IMR-90 (cell line): ENCODE results near the gene SLC25A28. TPM values are rescaled to one million over a fixed set of nuclear protein-coding genes. Genes with fewer than 3 reads are reported as not detected.

Source experiments
- ATAC-seq: fragments of 200-7000 bp; cut with Tn5 transposase; 2 replicates; pipeline ENCODE4 v1.9.1; 2020; ENCODE audit warnings: low read depth, mild to moderate bottlenecking, moderate library complexity
- BruUV-seq: library from RNA; stranded (reverse); fragments of 400-500 nt; replicated peaks from 2 replicates; lab custom pipeline; 2021; lab: Mats Ljungman, UMichigan
- CTCF ChIA-PET: fragments of 300-600 bp; formaldehyde crosslinking; extraction: SDS; loops from one replicate; lab custom pipeline; 2021; ENCODE audit warnings: antibody characterized with exemption; lab: Yijun Ruan, JAX
- POLR2A ChIA-PET: fragments of 300-600 bp; sonication (Branson Sonifier 250); formaldehyde crosslinking; loops from one replicate; lab custom pipeline; 2022; ENCODE audit warnings: antibody characterized with exemption; ENCODE audit not compliant: unreplicated experiment; lab: Charles Lee
- DNase-seq: peaks from one replicate; pipeline ENCODE4 v3.0.0; 2013
- H2AFZ ChIP-seq: replicated peaks from 2 replicates; pipeline ENCODE3; 2013; ENCODE audit warnings: low read length, mild to moderate bottlenecking; ENCODE audit not compliant: poor library complexity
- H2AK5ac ChIP-seq: 2 replicates; pipeline ENCODE4 v1.6.1; 2013; ENCODE audit warnings: low read depth, low read length, inconsistent platforms
- H2AK9ac ChIP-seq: replicated peaks from 2 replicates; pipeline ENCODE3; 2013; ENCODE audit warnings: mild to moderate bottlenecking, low read depth, low read length, moderate library complexity; ENCODE audit not compliant: poor library complexity
- H2BK120ac ChIP-seq: 2 replicates; pipeline ENCODE4 v1.6.1; 2013; ENCODE audit warnings: low read depth, low read length, inconsistent platforms
- H2BK15ac ChIP-seq: 3 replicates; pipeline ENCODE4 v1.6.1; 2013; ENCODE audit warnings: low read depth, low read length, inconsistent platforms
- H2BK20ac ChIP-seq: 2 replicates; pipeline ENCODE4 v1.6.1; 2013; ENCODE audit warnings: low read depth, mild to moderate bottlenecking, inconsistent platforms, low read length, moderate library complexity
- H2BK5ac ChIP-seq: 2 replicates; pipeline ENCODE4 v1.6.1; 2013; ENCODE audit warnings: mild to moderate bottlenecking, low read depth, low read length, inconsistent platforms; ENCODE audit not compliant: poor library complexity, severe bottlenecking
- H3K14ac ChIP-seq: replicated peaks from 2 replicates; pipeline ENCODE4 v1.6.1; 2013; ENCODE audit warnings: low read depth, low read length, inconsistent platforms
- H3K18ac ChIP-seq: 2 replicates; pipeline ENCODE4 v1.6.1; 2013; ENCODE audit warnings: low read depth, low read length, control low read depth
- H3K23ac ChIP-seq: 2 replicates; pipeline ENCODE4 v1.6.1; 2013; ENCODE audit warnings: low read depth, low read length, inconsistent platforms
- H3K27ac ChIP-seq: 2 replicates; pipeline ENCODE4 v1.5.1; 2013; ENCODE audit warnings: mild to moderate bottlenecking, control low read depth, low read length; ENCODE audit not compliant: insufficient read depth
- H3K27me3 ChIP-seq: 2 replicates; pipeline ENCODE4 v1.6.1; 2013; ENCODE audit warnings: low read length; ENCODE audit not compliant: control insufficient read depth, insufficient read depth
- H3K36me3 ChIP-seq: 2 replicates; pipeline ENCODE4 v1.6.1; 2013; ENCODE audit warnings: low read length, mixed read lengths; ENCODE audit not compliant: control insufficient read depth, insufficient read depth
- H3K4ac ChIP-seq: 2 replicates; pipeline ENCODE4 v1.6.1; 2013; ENCODE audit warnings: low read depth, low read length, inconsistent platforms
- H3K4me1 ChIP-seq: 2 replicates; pipeline ENCODE4 v1.6.1; 2013; ENCODE audit warnings: low read length, mixed read lengths; ENCODE audit not compliant: control insufficient read depth, insufficient read depth
- H3K4me2 ChIP-seq: 2 replicates; pipeline ENCODE4 v1.6.1; 2013; ENCODE audit warnings: low read depth, mild to moderate bottlenecking, control low read depth, low read length, moderate library complexity
- H3K4me3 ChIP-seq: 2 replicates; pipeline ENCODE4 v1.5.1; 2013; ENCODE audit warnings: low read depth, mild to moderate bottlenecking, control low read depth, low read length, moderate library complexity; ENCODE audit not compliant: insufficient read depth
- H3K56ac ChIP-seq: 2 replicates; pipeline ENCODE4 v1.6.1; 2013; ENCODE audit warnings: low read length, inconsistent platforms; ENCODE audit not compliant: insufficient read depth; ENCODE audit errors: extremely low read depth
- H3K79me1 ChIP-seq, 2 experiments: 2 replicates each; pipeline ENCODE4 v1.6.1; 2013; ENCODE audit warnings: low read length in 2 of 2, inconsistent platforms in 1 of 2, low read depth in 1 of 2
- H3K9ac ChIP-seq: 2 replicates; pipeline ENCODE4 v1.6.1; 2013; ENCODE audit warnings: low read depth, low read length, control low read depth
- H3K9me1 ChIP-seq: 2 replicates; pipeline ENCODE4 v1.6.1; 2013; ENCODE audit warnings: low read length, inconsistent platforms; ENCODE audit not compliant: insufficient read depth
- H3K9me3 ChIP-seq: 2 replicates; pipeline ENCODE4 v1.6.1; 2013; ENCODE audit warnings: low read length; ENCODE audit not compliant: control insufficient read depth, insufficient read depth
- H4K20me1 ChIP-seq: 2 replicates; pipeline ENCODE4 v1.6.1; 2013; ENCODE audit warnings: low read length, inconsistent platforms; ENCODE audit not compliant: insufficient read depth
- H4K5ac ChIP-seq: 2 replicates; pipeline ENCODE4 v1.6.1; 2013; ENCODE audit warnings: mild to moderate bottlenecking, low read depth, low read length, control low read depth
- H4K8ac ChIP-seq, 2 experiments: 2 replicates each; pipeline ENCODE4 v1.6.1; 2013; ENCODE audit warnings: low read depth in 2 of 2, low read length in 2 of 2, control low read depth in 1 of 2, inconsistent platforms in 1 of 2
- H4K91ac ChIP-seq: 2 replicates; pipeline ENCODE4 v1.6.1; 2013; ENCODE audit warnings: low read depth, low read length, inconsistent platforms; ENCODE audit not compliant: insufficient read depth
- CHD1 ChIP-seq: IDR thresholded peaks from 2 replicates; pipeline ENCODE4 v1.6.1; 2012; ENCODE audit warnings: low read depth, low read length, improper control_type of control experiment
- CTCF ChIP-seq: conservative IDR thresholded peaks from 2 replicates; pipeline ENCODE4 v1.5.1; 2012; ENCODE audit warnings: mild to moderate bottlenecking, low read depth, low read length, improper control_type of control experiment
- ELK1 ChIP-seq: fragments of 150-350 bp; IDR thresholded peaks from 2 replicates; pipeline ENCODE4 v1.6.1; 2016; ENCODE audit warnings: low read depth, mild to moderate bottlenecking, low read length, moderate library complexity, borderline replicate concordance
- MAZ ChIP-seq: IDR thresholded peaks from 2 replicates; pipeline ENCODE4 v1.6.1; 2012; ENCODE audit warnings: low read depth, mild to moderate bottlenecking, low read length, improper control_type of control experiment, moderate library complexity, borderline replicate concordance
- POLR2A ChIP-seq: IDR thresholded peaks from 2 replicates; pipeline ENCODE4 v1.6.1; 2012; ENCODE audit warnings: mild to moderate bottlenecking, low read depth, low read length
- RFX5 ChIP-seq: IDR thresholded peaks from 2 replicates; pipeline ENCODE4 v1.8.0; 2012; ENCODE audit warnings: low read depth, mild to moderate bottlenecking, low read length, moderate library complexity
- SMC3 ChIP-seq: fragments of 150-350 bp; IDR thresholded peaks from 2 replicates; pipeline ENCODE4 v1.6.1; 2016; ENCODE audit warnings: low read depth, mild to moderate bottlenecking, antibody characterized with exemption, low read length, moderate library complexity
- WGBS, 2 experiments: methylation state at CpG; one replicate each; pipeline versions ENCODE4 v1.1.5 to v1.1.7; 2013; ENCODE audit warnings: missing lambda C conversion rate in 2 of 2; ENCODE audit not compliant: insufficient read length in 1 of 2; ENCODE audit errors: extremely low coverage in 2 of 2; 5-methylcytosine and 5-hydroxymethylcytosine counted together
- dilution Hi-C: fragments of 300-500 bp; cut with HindIII; formaldehyde crosslinking; loops from one replicate; pipeline ENCODE4 v1.14.3; 2018; ENCODE audit warnings: low sequenced_read_pairs; ENCODE audit not compliant: unreplicated experiment
- in situ Hi-C: fragments of 300-500 bp; cut with MboI; formaldehyde crosslinking; loops from 3 replicates; pipeline ENCODE4 v1.14.3; 2019; ENCODE audit warnings: low sequenced_read_pairs, inconsistent platforms, mixed read lengths
- intact Hi-C: fragments of 100-400 bp; cut with micrococcal nuclease; formaldehyde crosslinking; loops from 2 replicates; pipeline ENCODE4 v1.10.0; 2022
- polyA plus RNA-seq, 3 experiments: library from polyadenylated mRNA; depleted of rRNA; stranded (reverse); fragments of >200 nt; gene quantifications; 2 replicates each; pipeline ENCODE4 v1.2.3, GENCODE V29; 2012; ENCODE audit warnings: low replicate concordance in 1 of 3
- total RNA-seq: library from RNA; depleted of rRNA; stranded (reverse); fragments of >200 nt; gene quantifications from 2 replicates; pipeline ENCODE4 v1.2.3, GENCODE V29; 2012

The SLC25A28 gene
- total and polyA plus RNA-seq, 2 of the 4 experiments (the other 2 are of a cell fraction), result 13.1 to 29.8 TPM

GRCh38 chr10:99619090-99619800 lies 994 bp downstream of the SLC25A28 start (continued):
- TF ChIP-seq ELK1 (no peak), POLR2A (no peak)

- TF ChIP-seq POLR2A (no peak), ELK1 (no peak), CHD1 (no peak), RFX5 (no peak), CTCF (no peak), MAZ (no peak), SMC3 (no peak)
- CTCF ChIA-PET, result interaction anchor here (0.6 to 3.2 kb wide), 3 partner anchors 9 to 182 kb away, joined by 3 to 15 read pairs (median 4); no protein-coding TSS in a partner anchor
Observed at GRCh38 chr10:99617696-99618095, 2.5 kb downstream of the SLC25A28 start.

More at GRCh38 chr10:99617696-99618095, 2.5 kb downstream of the SLC25A28 start:
- in situ Hi-C loops, result no loop called here
- Histone ChIP-seq H3K4me2 (peak overlapping the region; percentile 45; the same call in 1 of the 2 replicates), H4K20me1 (peaks cover 7% of the 10 kb centered on the region; the same call in 1 of the 2 replicates), H2BK15ac (no peak overlapping the region), H2BK5ac (no peak overlapping the region), H2AK5ac (no peak overlapping the region), H3K14ac (no peak overlapping the region), H3K27ac (no peak overlapping the region), H4K91ac (no peak overlapping the region), H3K4ac (no peak overlapping the region), H3K36me3 (peaks cover 9% of the 10 kb centered on the region), H3K23ac (no peak overlapping the region), H4K5ac (no peak overlapping the region), H3K9me3 (no peaks in the 10 kb centered on the region), H3K18ac (no peak overlapping the region), H3K4me3 (no peak overlapping the region), H3K79me1 (peaks cover 20 to 24% of the 10 kb centered on the region in 2 experiments), H4K8ac (no peak overlapping the region), H2BK20ac (no peak overlapping the region), H3K56ac (no peak overlapping the region), H3K4me1 (no peaks in the 10 kb centered on the region), H3K9me1 (peaks cover 2% of the 10 kb centered on the region; the same call in 1 of the 2 replicates), H2BK120ac (no peak overlapping the region), H3K27me3 (no peaks in the 10 kb centered on the region), H2AK9ac (no peak overlapping the region), H3K9ac (no peak overlapping the region), H2AFZ (no peak overlapping the region)
- intact Hi-C loops, result no loop called here
- POLR2A ChIA-PET, result interaction anchor here (0.6 kb wide), 1 partner anchor 64 kb away, joined by 6 read pairs; no protein-coding TSS in a partner anchor
- DNase-seq (no peak), ATAC-seq (no peak)
- BruUV-seq, result TSS peak; percentile 7
- WGBS, 2 experiments, result 80% methylated on average over 1 of the region's 2 CpGs; no CpG with 5 or more reads in 1 of the 2 experiments
- dilution Hi-C loops, result no loop called here
